A549 (cell line): ENCODE results near the gene RPL3. TPM values are rescaled to one million over a fixed set of nuclear protein-coding genes. Genes with fewer than 3 reads are reported as not detected.
A peak's percentile ranks its signal among the peaks of the same experiment; 100 is the strongest.

ENCODE experiments used
- ATAC-seq, 2 experiments: fragments of 200-7000 bp in 1 of 2; fragments of >200 bp in 1 of 2; cut with Nextera tagmentation in 1 of 2; cut with Tn5 transposase in 1 of 2; 3 replicates each; pipeline versions ENCODE4 v1.8.0 to v1.9.1; 2018 to 2020; ENCODE audit warnings: mild to moderate bottlenecking in 1 of 2, moderate library complexity in 1 of 2
- CTCF ChIA-PET: fragments of 300-600 bp; sonication (Branson Sonifier 250); formaldehyde crosslinking; extraction: SDS; loops from one replicate; lab custom pipeline; 2021; ENCODE audit warnings: antibody characterized with exemption, inconsistent platforms; lab: Yijun Ruan, JAX
- POLR2A ChIA-PET: fragments of 350-600 bp; formaldehyde crosslinking; extraction: SDS; loops from one replicate; lab custom pipeline; 2021; ENCODE audit warnings: antibody characterized with exemption, inconsistent platforms; lab: Yijun Ruan, JAX
- DNase-seq, 2 experiments: peaks; one replicate each; pipeline versions ENCODE4 v3.0.0 to v3.0.0-alpha.2; 2011 to 2016; ENCODE audit warnings: low read depth in 1 of 2, low spot score in 1 of 2
- FAIRE-seq: peaks from 2 replicates; lab custom pipeline; 2011; peaks lifted over from hg19 to GRCh38; lab: Jason Lieb, UNC
- H3K27ac ChIP-seq, 2 experiments: fragments of >200 bp; sonication (Bioruptor Twin); formaldehyde crosslinking; 3 replicates each; pipeline ENCODE4 v1.5.1; 2016 to 2017
- H3K4me1 ChIP-seq: fragments of >200 bp; sonication (Bioruptor Twin); formaldehyde crosslinking; 3 replicates; pipeline ENCODE4 v1.6.1; 2016
- H3K4me2 ChIP-seq: fragments of >200 bp; sonication (Bioruptor Twin); formaldehyde crosslinking; 3 replicates; pipeline ENCODE4 v1.6.1; 2016
- H3K4me3 ChIP-seq: fragments of >200 bp; sonication (Bioruptor Twin); formaldehyde crosslinking; 3 replicates; pipeline ENCODE4 v1.5.1; 2016
- H3K9me3 ChIP-seq: fragments of >200 bp; sonication (Bioruptor Twin); formaldehyde crosslinking; 3 replicates; pipeline ENCODE4 v1.6.1; 2016
- ATOH8 ChIP-seq: fragments of 250-450 bp; sonication (Bioruptor Pico); IDR thresholded peaks from 2 replicates; pipeline ENCODE4 v1.5.0; 2020; ENCODE audit warnings: low read depth, mild to moderate bottlenecking, moderate library complexity
- CBX2 ChIP-seq: fragments of 200-600 bp; sonication (generic); IDR thresholded peaks from 2 replicates; pipeline ENCODE4 v1.6.1; 2016; ENCODE audit warnings: low read depth, mild to moderate bottlenecking, borderline replicate concordance
- CBX8 ChIP-seq: fragments of 200-600 bp; sonication (generic); IDR thresholded peaks from 2 replicates; pipeline ENCODE4 v1.6.1; 2016
- CEBPB ChIP-seq, 2 experiments: fragments of >200 bp in 1 of 2; sonication (Bioruptor Twin) in 1 of 2; formaldehyde crosslinking in 1 of 2; IDR thresholded peaks; 2 replicates each; pipeline ENCODE4 v1.6.1; 2012 to 2016
- CHD4 ChIP-seq: fragments of 200-600 bp; sonication (generic); IDR thresholded peaks from 2 replicates; pipeline ENCODE4 v1.6.1; 2016; ENCODE audit warnings: antibody characterized with exemption, mild to moderate bottlenecking, borderline replicate concordance
- E2F6 ChIP-seq: IDR thresholded peaks from 2 replicates; pipeline ENCODE4 v1.6.1; 2012; ENCODE audit warnings: low read depth, borderline replicate concordance
- EP300 ChIP-seq, 2 experiments: fragments of >200 bp; sonication (Bioruptor Twin); formaldehyde crosslinking; IDR thresholded peaks; 2 replicates in 1 of 2; 3 replicates in 1 of 2; pipeline ENCODE4 v1.6.1; 2016 to 2017
- ESRRA ChIP-seq: fragments of 150-350 bp; IDR thresholded peaks from 2 replicates; pipeline ENCODE4 v1.6.1; 2014; ENCODE audit warnings: mild to moderate bottlenecking, low read length, borderline replicate concordance
- FOSB ChIP-seq: fragments of 250-450 bp; sonication (Bioruptor Pico); IDR thresholded peaks from 2 replicates; pipeline ENCODE4 v1.5.0; 2020; ENCODE audit warnings: mild to moderate bottlenecking, moderate library complexity
- FOSL2 ChIP-seq, 2 experiments: fragments of 450-650 bp in 1 of 2; fragments of >200 bp in 1 of 2; sonication (Bioruptor Twin) in 1 of 2; formaldehyde crosslinking; IDR thresholded peaks; 2 replicates each; pipeline versions ENCODE4 v1.5.0 to v1.6.1; 2016 to 2020; ENCODE audit warnings: mild to moderate bottlenecking in 1 of 2, moderate library complexity in 1 of 2
- FOXS1 ChIP-seq: fragments of 250-450 bp; sonication (Bioruptor Pico); IDR thresholded peaks from 2 replicates; pipeline ENCODE4 v1.5.0; 2020; ENCODE audit warnings: mild to moderate bottlenecking, moderate library complexity
- HDAC2 ChIP-seq: fragments of 200-600 bp; sonication (generic); IDR thresholded peaks from 2 replicates; pipeline ENCODE4 v1.6.1; 2016
- HOXA7 ChIP-seq: fragments of 250-450 bp; sonication (Bioruptor Pico); IDR thresholded peaks from 2 replicates; pipeline ENCODE4 v1.5.0; 2020; ENCODE audit warnings: mild to moderate bottlenecking, moderate library complexity
- HOXB13 ChIP-seq: fragments of 250-450 bp; sonication (Bioruptor Pico); IDR thresholded peaks from 2 replicates; pipeline ENCODE4 v1.5.0; 2020; ENCODE audit warnings: low read depth, mild to moderate bottlenecking, moderate library complexity
- JUN ChIP-seq, 2 experiments: fragments of >200 bp; sonication (Bioruptor Twin); formaldehyde crosslinking; IDR thresholded peaks; 2 replicates in 1 of 2; 3 replicates in 1 of 2; pipeline ENCODE4 v1.6.1; 2016 to 2017
- JUNB ChIP-seq: fragments of >200 bp; sonication (Bioruptor Twin); formaldehyde crosslinking; IDR thresholded peaks from 2 replicates; pipeline ENCODE4 v1.6.1; 2016
- KDM1A ChIP-seq: fragments of 200-600 bp; sonication (generic); IDR thresholded peaks from 2 replicates; pipeline ENCODE4 v1.6.1; 2016; ENCODE audit warnings: low read depth, mild to moderate bottlenecking
- KDM5A ChIP-seq: fragments of 200-600 bp; sonication (generic); IDR thresholded peaks from 2 replicates; pipeline ENCODE4 v1.6.1; 2016; ENCODE audit warnings: antibody characterized with exemption, mild to moderate bottlenecking
- MAFK ChIP-seq: fragments of 450-650 bp; IDR thresholded peaks from 2 replicates; pipeline ENCODE4 v1.6.1; 2014; ENCODE audit not compliant: partially characterized antibody
- MAZ ChIP-seq: fragments of 150-350 bp; IDR thresholded peaks from 2 replicates; pipeline ENCODE4 v1.6.1; 2014; ENCODE audit warnings: antibody characterized with exemption, low read depth, low read length, borderline replicate concordance
- NFE2L2 ChIP-seq: fragments of 150-350 bp; conservative IDR thresholded peaks from 2 replicates; pipeline ENCODE4 v1.6.1; 2014; ENCODE audit warnings: low read length
- NR3C1 ChIP-seq: fragments of >200 bp; sonication (Bioruptor Twin); formaldehyde crosslinking; IDR thresholded peaks from 3 replicates; pipeline ENCODE4 v1.6.1; 2017
- PHF8 ChIP-seq: fragments of 200-600 bp; sonication (generic); IDR thresholded peaks from 2 replicates; pipeline ENCODE4 v1.6.1; 2016; ENCODE audit warnings: low read depth, mild to moderate bottlenecking, antibody characterized with exemption, moderate library complexity, borderline replicate concordance
- POLR2A ChIP-seq: IDR thresholded peaks from 2 replicates; pipeline ENCODE4 v1.6.1; 2012; ENCODE audit warnings: mild to moderate bottlenecking, low read length
- RAD21 ChIP-seq, 2 experiments: fragments of >200 bp in 1 of 2; sonication (Bioruptor Twin) in 1 of 2; formaldehyde crosslinking in 1 of 2; IDR thresholded peaks in 1 of 2; conservative IDR thresholded peaks in 1 of 2; 2 replicates in 1 of 2; 3 replicates in 1 of 2; pipeline ENCODE4 v1.6.1; 2012 to 2018; ENCODE audit warnings: inconsistent platforms in 1 of 2
- RARB ChIP-seq: fragments of 250-450 bp; sonication (Bioruptor Pico); IDR thresholded peaks from 2 replicates; pipeline ENCODE4 v1.8.0; 2021; ENCODE audit warnings: mild to moderate bottlenecking, moderate library complexity
- RCOR1 ChIP-seq: fragments of 150-350 bp; IDR thresholded peaks from 2 replicates; pipeline ENCODE4 v1.6.1; 2014; ENCODE audit warnings: antibody characterized with exemption, low read length, low read depth
- REST ChIP-seq: fragments of 200-600 bp; sonication (generic); IDR thresholded peaks from 2 replicates; pipeline ENCODE4 v1.6.1; 2016; ENCODE audit warnings: antibody characterized with exemption, mild to moderate bottlenecking, moderate library complexity
- RFX5 ChIP-seq: fragments of 450-650 bp; IDR thresholded peaks from 2 replicates; pipeline ENCODE4 v1.7.1; 2014; ENCODE audit warnings: antibody characterized with exemption, mild to moderate bottlenecking, moderate library complexity
- RNF2 ChIP-seq: fragments of 200-600 bp; sonication (generic); IDR thresholded peaks from 2 replicates; pipeline ENCODE4 v1.6.1; 2016; ENCODE audit warnings: low read depth, mild to moderate bottlenecking, antibody characterized with exemption, moderate library complexity, borderline replicate concordance
- SMC3 ChIP-seq: fragments of >200 bp; sonication (Bioruptor Twin); formaldehyde crosslinking; IDR thresholded peaks from 3 replicates; pipeline ENCODE4 v1.6.1; 2018; ENCODE audit warnings: inconsistent platforms
- SREBF2 ChIP-seq: fragments of 450-650 bp; IDR thresholded peaks from 2 replicates; pipeline ENCODE4 v1.6.1; 2014; ENCODE audit warnings: mild to moderate bottlenecking, moderate library complexity
- TFCP2L1 ChIP-seq: fragments of 250-450 bp; sonication (Bioruptor Pico); IDR thresholded peaks from 2 replicates; pipeline ENCODE4 v1.5.0; 2021; ENCODE audit warnings: mild to moderate bottlenecking
- TP53 ChIP-seq: fragments of 250-450 bp; sonication (Bioruptor Pico); IDR thresholded peaks from 2 replicates; pipeline ENCODE4 v1.5.0; 2021; ENCODE audit warnings: mild to moderate bottlenecking, moderate library complexity
- ZFP36 ChIP-seq: fragments of 450-650 bp; IDR thresholded peaks from 2 replicates; pipeline ENCODE4 v1.6.1; 2014; ENCODE audit warnings: borderline replicate concordance; ENCODE audit not compliant: partially characterized antibody
- ZNF302 ChIP-seq: fragments of 250-450 bp; sonication (Bioruptor Pico); IDR thresholded peaks from 2 replicates; pipeline ENCODE4 v1.9.0; 2021; ENCODE audit warnings: inconsistent platforms, mild to moderate bottlenecking, moderate library complexity
- ZSCAN20 ChIP-seq: fragments of 250-450 bp; sonication (Bioruptor Pico); IDR thresholded peaks from 2 replicates; pipeline ENCODE4 v1.8.0; 2022; ENCODE audit warnings: mild to moderate bottlenecking, moderate library complexity
- WGBS: methylation state at CpG from one replicate; pipeline ENCODE4 v1.1.6; 2017; ENCODE audit errors: missing lambda C conversion rate; 5-methylcytosine and 5-hydroxymethylcytosine counted together
- polyA plus RNA-seq, 4 experiments: library from polyadenylated mRNA; depleted of rRNA in 3 of 4; stranded (reverse); fragments of >200 nt; fragmentation: RNase III in 1 of 4; extraction: RNeasy Plus Mini Kit Qiagen cat#74134 plus additional on column Dnase treatment in 1 of 4; gene quantifications; 2 replicates in 3 of 4; 3 replicates in 1 of 4; pipeline ENCODE4 v1.2.3, GENCODE V29; 2011 to 2017
- TF ChIP-seq, protein P1 (sequence below): fragments of 150-350 bp; IDR thresholded peaks from 2 replicates; pipeline ENCODE4 v1.6.1; 2014; ENCODE audit warnings: low read depth, mild to moderate bottlenecking, low read length

The RPL3 gene
- polyA plus RNA-seq, 2 of the 4 experiments (the other 2 are of a cell fraction) = 1,921 to 1,965 TPM

- ATAC-seq (peak; percentile 77 to 83), FAIRE-seq (peak; percentile 7), DNase-seq (peak; percentile 81 to 93)
- no peaks in the 10 kb centered on the region for H3K9me3 ChIP-seq
- POLR2A ChIA-PET = interaction anchor here (0.6 to 1.3 kb wide), 3 partner anchors 39 to 126 kb away, joined by 3 to 8 read pairs (median 4); partner anchors contain the start of gene PDGFB
- peak overlapping the region; percentile 64 for H3K4me2 ChIP-seq
- peaks cover 69% of the 10 kb centered on the region for H3K4me1 ChIP-seq
- H3K27ac ChIP-seq = peak overlapping the region; percentile 93 to 98
- 2% methylated on average over 6 of the region's 12 CpGs for WGBS
- H3K4me3 ChIP-seq = no peak overlapping the region
- CTCF ChIA-PET = interaction anchor here (1.1 to 3.0 kb wide), 9 partner anchors 8 to 122 kb away, joined by 3 to 19 read pairs (median 3); no protein-coding TSS in a partner anchor
- 0 out of 2 replicates have a peak, but pooled peaks have one; percentile 2 for TF ChIP-seq FOSL2 (IDR thresholded peaks at IDR 0.05)
- peak; percentile 60 for TF ChIP-seq FOSL2 (CRISPR knock-in tag; IDR thresholded peaks at IDR 0.05)
- no peak for TF ChIP-seq SREBF2
- TF ChIP-seq JUN (IDR thresholded peaks at IDR 0.05) = peak in 1 of 2 experiments; percentile 41; a peak in 2 of 5 replicates
- TF ChIP-seq ESRRA = no peak
- TF ChIP-seq NFE2L2 = no peak
- no peak for TF ChIP-seq JUNB
- TF ChIP-seq, protein P1, sequence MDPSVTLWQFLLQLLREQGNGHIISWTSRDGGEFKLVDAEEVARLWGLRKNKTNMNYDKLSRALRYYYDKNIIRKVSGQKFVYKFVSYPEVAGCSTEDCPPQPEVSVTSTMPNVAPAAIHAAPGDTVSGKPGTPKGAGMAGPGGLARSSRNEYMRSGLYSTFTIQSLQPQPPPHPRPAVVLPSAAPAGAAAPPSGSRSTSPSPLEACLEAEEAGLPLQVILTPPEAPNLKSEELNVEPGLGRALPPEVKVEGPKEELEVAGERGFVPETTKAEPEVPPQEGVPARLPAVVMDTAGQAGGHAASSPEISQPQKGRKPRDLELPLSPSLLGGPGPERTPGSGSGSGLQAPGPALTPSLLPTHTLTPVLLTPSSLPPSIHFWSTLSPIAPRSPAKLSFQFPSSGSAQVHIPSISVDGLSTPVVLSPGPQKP = no peak
- peak; percentile 73; the same call in 1 of the 2 replicates for TF ChIP-seq ATOH8 (CRISPR knock-in tag)
- TF ChIP-seq NR3C1 = no peak
- no peak for TF ChIP-seq TFCP2L1 (CRISPR knock-in tag)
- TF ChIP-seq HDAC2 = no peak
- TF ChIP-seq MAZ = no peak
- no peak for TF ChIP-seq ZFP36
- no peak for TF ChIP-seq HOXA7 (CRISPR knock-in tag)
- TF ChIP-seq RARB = no peak
- TF ChIP-seq RNF2 = no peak
- no peak for TF ChIP-seq RFX5
- no peak for TF ChIP-seq TP53 (CRISPR knock-in tag)
- no peak for TF ChIP-seq PHF8
- no peak for TF ChIP-seq KDM5A
- TF ChIP-seq EP300 (IDR thresholded peaks at IDR 0.05) = no peak
- no peak for TF ChIP-seq CBX8
- 0 out of 5 replicates have a peak, but pooled peaks of 1 of the 2 experiments have one; percentile 2 for TF ChIP-seq RAD21 (conservative IDR thresholded peaks at IDR 0.05 in 1 of 2, IDR thresholded peaks at IDR 0.05 in 1 of 2)
- TF ChIP-seq FOSB (CRISPR knock-in tag) = no peak
- TF ChIP-seq RCOR1 = no peak
- TF ChIP-seq CBX2 = no peak
- TF ChIP-seq ZSCAN20 (CRISPR knock-in tag) = no peak
- TF ChIP-seq CEBPB (IDR thresholded peaks at IDR 0.05) = no peak
- TF ChIP-seq CHD4 = no peak
- 0 out of 2 replicates have a peak, but pooled peaks have one; percentile 64 for TF ChIP-seq HOXB13 (CRISPR knock-in tag)
- peak; percentile 79; the same call in 1 of the 2 replicates for TF ChIP-seq ZNF302 (CRISPR knock-in tag)
- no peak for TF ChIP-seq REST
- TF ChIP-seq E2F6 = peak; percentile 96
- no peak for TF ChIP-seq MAFK
- no peak for TF ChIP-seq KDM1A
- TF ChIP-seq POLR2A = no peak
- no peak for TF ChIP-seq FOXS1 (CRISPR knock-in tag)
- peak; percentile 15; the same call in 1 of the 3 replicates for TF ChIP-seq SMC3
These were observed 26.8 kb downstream of the RPL3 start for GRCh38 chr22:39292561-39293074.
